Gastrocnemius medialis (tissue), 4 donors: ENCODE data around the gene CELSR1. TPM values are rescaled to one million over a fixed set of nuclear protein-coding genes. Genes with fewer than 3 reads are reported as not detected.

Source experiments
- ATAC-seq, 2 donors: fragments of 150-250 bp; one replicate each; pipeline ENCODE4 v1.9.1; 2016
- DNase-seq, 2 donors: peaks; one replicate each; pipeline ENCODE4 v3.0.0-alpha.2; 2019
- H3K27ac ChIP-seq, 4 donors: fragments of 200-600 bp; sonication (generic); 1 replicate in 1 of 4; 2 replicates in 3 of 4; pipeline ENCODE4 v1.5.1; 2016 to 2018; ENCODE audit warnings: mild to moderate bottlenecking in 2 of 4, moderate library complexity in 1 of 4
- H3K27me3 ChIP-seq, 3 donors: fragments of 200-600 bp; sonication (generic) in 2 of 3; 1 replicate in 1 of 3; 2 replicates in 2 of 3; pipeline versions ENCODE4 v1.5.1 to v1.6.0; 2016 to 2019; ENCODE audit warnings: mild to moderate bottlenecking in 1 of 3, moderate library complexity in 1 of 3
- H3K36me3 ChIP-seq, 2 donors: fragments of 200-600 bp; sonication (generic) in 1 of 2; one replicate each; pipeline ENCODE4 v1.5.1; 2017 to 2018
- H3K4me1 ChIP-seq, 2 donors: fragments of 200-600 bp; sonication (generic) in 1 of 2; one replicate each; pipeline ENCODE4 v1.5.1; 2016 to 2017; ENCODE audit warnings: mild to moderate bottlenecking in 2 of 2
- H3K4me3 ChIP-seq, 4 donors: fragments of 200-600 bp; sonication (generic) in 3 of 4; 1 replicate in 1 of 4; 2 replicates in 3 of 4; pipeline ENCODE4 v1.5.1; 2016 to 2019; ENCODE audit warnings: mild to moderate bottlenecking in 2 of 4
- H3K9me3 ChIP-seq, 3 donors: fragments of 200-600 bp; sonication (generic) in 2 of 3; 1 replicate in 1 of 3; 2 replicates in 2 of 3; pipeline ENCODE4 v1.5.1; 2016 to 2019
- POLR2A ChIP-seq, 2 donors: fragments of 450-650 bp; IDR thresholded peaks; one replicate each; pipeline ENCODE4 v1.6.1; 2017; ENCODE audit warnings: antibody characterized with exemption in 2 of 2, mild to moderate bottlenecking in 2 of 2, moderate library complexity in 2 of 2
- in situ Hi-C, 4 donors: fragments of 200-750 bp; cut with MboI; loops; one replicate each; pipeline versions ENCODE4 v1.15.0 to v1.8.0; 2017; ENCODE audit warnings: low sequenced_read_pairs in 4 of 4
- intact Hi-C: fragments of 100-400 bp; cut with DNase I; formaldehyde crosslinking; loops from one replicate; pipeline ENCODE4 v1.15.1; 2023; ENCODE audit warnings: low total_unique reads
- total RNA-seq, 4 donors: library from RNA; depleted of rRNA; stranded (reverse); fragments of >200 nt; gene quantifications; one replicate each; pipeline versions ENCODE4 v1.1.0 to v1.2.3, GENCODE V29; 2016
- TF ChIP-seq, protein P1 (sequence below), 5 experiments: fragments of 450-650 bp in 3 of 5; fragments of 200-600 bp in 2 of 5; sonication (generic) in 2 of 5; IDR thresholded peaks in 4 of 5; conservative IDR thresholded peaks in 1 of 5; 1 replicate in 4 of 5; 2 replicates in 1 of 5; pipeline ENCODE4 v1.5.1; 2016 to 2019; ENCODE audit warnings: antibody characterized with exemption in 5 of 5, mild to moderate bottlenecking in 3 of 5, moderate library complexity in 3 of 5

CELSR1 gene
- total RNA-seq, 4 donors from 2014 or later = 0.10 to 1.5 (median 0.87) TPM

DNA sequence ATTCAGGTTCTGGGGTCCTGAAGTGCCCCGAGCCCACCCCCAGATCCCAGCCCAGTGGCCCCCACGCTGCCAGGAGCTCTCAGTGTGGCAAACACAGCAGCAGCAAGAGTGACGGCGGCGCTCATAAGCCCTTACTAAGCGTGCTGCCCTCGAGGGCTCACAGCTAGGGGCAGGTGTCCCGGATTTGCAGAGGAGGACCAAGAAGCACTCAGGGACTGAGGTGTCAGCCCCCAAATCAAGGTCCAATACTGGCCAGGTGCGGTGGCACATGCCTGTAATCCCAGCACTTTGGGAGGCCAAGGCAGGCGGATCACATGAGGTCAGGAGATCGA, 25.4 kb downstream of the CELSR1 start:
- H3K27ac ChIP-seq = no peak overlapping the region
- H3K27me3 ChIP-seq = peaks cover 11 to 17% (median 15%) of the 10 kb centered on the region in 3 donors
- no peak for TF ChIP-seq POLR2A (IDR thresholded peaks at IDR 0.05)
- TF ChIP-seq, protein P1, sequence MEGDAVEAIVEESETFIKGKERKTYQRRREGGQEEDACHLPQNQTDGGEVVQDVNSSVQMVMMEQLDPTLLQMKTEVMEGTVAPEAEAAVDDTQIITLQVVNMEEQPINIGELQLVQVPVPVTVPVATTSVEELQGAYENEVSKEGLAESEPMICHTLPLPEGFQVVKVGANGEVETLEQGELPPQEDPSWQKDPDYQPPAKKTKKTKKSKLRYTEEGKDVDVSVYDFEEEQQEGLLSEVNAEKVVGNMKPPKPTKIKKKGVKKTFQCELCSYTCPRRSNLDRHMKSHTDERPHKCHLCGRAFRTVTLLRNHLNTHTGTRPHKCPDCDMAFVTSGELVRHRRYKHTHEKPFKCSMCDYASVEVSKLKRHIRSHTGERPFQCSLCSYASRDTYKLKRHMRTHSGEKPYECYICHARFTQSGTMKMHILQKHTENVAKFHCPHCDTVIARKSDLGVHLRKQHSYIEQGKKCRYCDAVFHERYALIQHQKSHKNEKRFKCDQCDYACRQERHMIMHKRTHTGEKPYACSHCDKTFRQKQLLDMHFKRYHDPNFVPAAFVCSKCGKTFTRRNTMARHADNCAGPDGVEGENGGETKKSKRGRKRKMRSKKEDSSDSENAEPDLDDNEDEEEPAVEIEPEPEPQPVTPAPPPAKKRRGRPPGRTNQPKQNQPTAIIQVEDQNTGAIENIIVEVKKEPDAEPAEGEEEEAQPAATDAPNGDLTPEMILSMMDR (IDR thresholded peaks at IDR 0.05 in 4 of 5, conservative IDR thresholded peaks at IDR 0.05 in 1 of 5) = no peak
- H3K9me3 ChIP-seq = no peaks in the 10 kb centered on the region
- no peaks in the 10 kb centered on the region for H3K36me3 ChIP-seq
- DNase-seq = no peak
- in situ Hi-C loops (no loop called here), intact Hi-C loops (no loop called here)
- ATAC-seq = no peak
- H3K4me1 ChIP-seq = no peaks in the 10 kb centered on the region
- no peak overlapping the region for H3K4me3 ChIP-seq

DNA sequence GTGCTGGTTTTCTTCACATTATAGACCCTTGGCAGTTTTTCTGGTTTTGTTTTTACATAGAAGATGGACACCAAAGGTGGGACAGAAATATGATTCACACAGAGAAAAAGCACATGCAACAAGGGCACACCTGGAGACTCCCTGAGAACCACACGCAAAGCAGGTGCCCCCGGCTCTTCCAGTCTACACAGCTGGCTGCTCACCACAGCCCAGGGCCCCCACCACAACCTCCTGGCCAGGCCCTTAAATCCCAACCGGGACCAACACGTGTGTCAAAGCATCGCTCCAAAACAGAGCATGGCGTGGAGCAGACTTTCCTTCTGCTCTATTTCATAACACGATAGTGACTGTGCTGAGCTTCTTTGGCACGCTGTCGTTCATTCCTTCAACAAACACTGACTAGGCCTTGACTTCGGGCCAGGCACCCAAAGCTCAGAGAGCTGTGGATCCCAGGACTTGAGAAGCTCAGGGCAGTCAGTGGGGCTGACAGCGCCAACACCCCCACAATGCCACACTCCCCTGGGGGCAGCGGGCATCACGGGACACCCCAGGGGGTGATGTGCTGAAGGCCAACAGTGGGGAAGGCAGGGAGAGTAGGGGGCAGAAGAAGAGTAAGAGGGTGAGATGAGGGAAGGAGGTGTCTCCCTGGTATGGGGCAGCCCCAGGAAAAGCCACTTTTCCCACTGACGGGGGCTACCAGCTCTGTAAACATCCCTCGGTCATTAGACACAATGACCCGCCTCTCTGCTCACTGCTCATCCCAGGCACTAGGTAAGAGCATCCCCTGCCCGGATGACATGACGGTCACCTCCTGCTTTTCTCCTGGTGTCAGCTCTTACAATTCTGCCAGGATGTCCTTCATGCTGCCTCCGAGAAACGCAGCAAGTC, 26.0 kb downstream of the CELSR1 start:
- TF ChIP-seq POLR2A (IDR thresholded peaks at IDR 0.05) = no peak
- TF ChIP-seq, protein P1 (IDR thresholded peaks at IDR 0.05 in 4 of 5, conservative IDR thresholded peaks at IDR 0.05 in 1 of 5) = no peak
- ATAC-seq (no peak), DNase-seq (no peak)
- Histone ChIP-seq H3K4me1 (no peaks in the 10 kb centered on the region), H3K4me3 (no peak overlapping the region), H3K9me3 (no peaks in the 10 kb centered on the region), H3K27me3 (peaks cover 11 to 17% (median 15%) of the 10 kb centered on the region in 3 donors), H3K36me3 (no peaks in the 10 kb centered on the region), H3K27ac (no peak overlapping the region)
- intact Hi-C loops = no loop called here
- in situ Hi-C loops = no loop called here

DNA sequence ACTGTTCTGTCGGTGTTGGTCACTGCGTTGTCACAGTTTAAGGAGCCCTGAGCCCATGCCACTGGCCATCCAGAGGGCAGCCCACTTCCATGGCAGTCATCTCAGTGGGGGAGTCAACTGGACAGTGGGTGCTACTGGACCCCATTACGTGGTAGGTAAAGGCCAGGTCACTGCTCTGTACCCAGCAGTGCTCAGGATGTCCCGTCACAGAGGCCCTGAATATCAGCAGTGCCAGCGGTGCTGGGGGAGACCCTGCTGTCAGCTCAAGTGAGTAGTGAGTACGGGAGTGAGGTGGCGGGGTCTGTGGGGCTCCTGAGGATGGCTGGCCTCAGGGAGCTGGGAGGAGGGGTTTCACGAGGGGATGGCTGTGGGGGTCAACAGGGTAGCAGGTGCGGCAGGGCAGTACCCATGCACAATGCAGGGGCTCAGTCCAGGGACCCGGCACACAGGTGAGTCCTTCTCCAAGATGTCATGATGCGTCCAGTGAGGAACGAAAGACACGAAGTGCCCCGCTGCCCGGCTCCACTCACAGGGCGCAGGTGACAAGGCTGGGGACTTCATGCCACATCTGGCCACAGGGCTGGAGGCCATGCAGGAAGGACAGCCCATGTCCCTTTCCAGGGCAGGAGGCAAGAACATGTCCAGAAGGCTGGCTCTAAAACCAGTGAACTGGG, 27.9 kb downstream of the CELSR1 start:
- H3K27ac ChIP-seq = no peak overlapping the region
- H3K4me3 ChIP-seq = no peak overlapping the region
- ATAC-seq (no peak), DNase-seq (no peak)
- H3K4me1 ChIP-seq = no peaks in the 10 kb centered on the region
- peaks cover 11 to 17% (median 15%) of the 10 kb centered on the region in 3 donors for H3K27me3 ChIP-seq
- no peaks in the 10 kb centered on the region for H3K9me3 ChIP-seq
- no peaks in the 10 kb centered on the region for H3K36me3 ChIP-seq
- no peak for TF ChIP-seq POLR2A (IDR thresholded peaks at IDR 0.05)
- TF ChIP-seq, protein P1 (IDR thresholded peaks at IDR 0.05 in 4 of 5, conservative IDR thresholded peaks at IDR 0.05 in 1 of 5) = no peak
- in situ Hi-C loops = no loop called here
- intact Hi-C loops = no loop called here

DNA sequence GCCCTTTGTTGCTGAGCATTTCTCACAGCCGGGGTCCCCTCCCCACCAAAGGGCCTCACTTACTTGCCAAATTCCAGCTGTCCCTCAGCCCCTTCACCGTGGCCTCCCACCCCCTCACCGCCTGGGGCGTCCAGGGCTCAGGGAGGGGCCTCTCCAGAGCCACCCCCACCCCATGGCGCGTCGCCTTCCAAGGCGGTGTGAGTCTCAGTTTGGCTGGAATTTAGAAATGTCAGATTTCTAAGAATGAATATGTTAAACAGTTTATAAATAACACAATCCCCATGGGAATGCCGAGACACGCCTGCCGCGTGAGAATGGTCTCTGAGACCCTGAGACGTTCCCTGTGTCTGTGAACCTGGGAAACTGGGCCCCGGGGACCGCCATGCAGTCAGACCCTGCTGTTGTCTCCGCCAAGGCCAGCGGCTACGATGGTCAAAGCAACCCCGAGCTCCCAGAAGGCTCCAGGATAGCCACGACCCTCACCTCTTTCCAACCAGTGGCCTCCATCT, 28.9 kb downstream of the CELSR1 start:
- Histone ChIP-seq H3K4me3 (no peak overlapping the region), H3K9me3 (no peaks in the 10 kb centered on the region), H3K27ac (no peak overlapping the region), H3K27me3 (peaks cover 7 to 20% (median 15%) of the 10 kb centered on the region in 3 donors), H3K36me3 (no peaks in the 10 kb centered on the region), H3K4me1 (no peaks in the 10 kb centered on the region)
- TF ChIP-seq, protein P1 (IDR thresholded peaks at IDR 0.05 in 4 of 5, conservative IDR thresholded peaks at IDR 0.05 in 1 of 5) = no peak
- TF ChIP-seq POLR2A (IDR thresholded peaks at IDR 0.05) = no peak
- in situ Hi-C loops (no loop called here), intact Hi-C loops (no loop called here)
- DNase-seq (no peak), ATAC-seq (no peak)
